GM19238 (cell line): Measurements from ENCODE around the gene HOXD8.

Experiments
- DNase-seq: peaks from one replicate; pipeline ENCODE4 v3.0.0; 2011; ENCODE audit warnings: low spot score; ENCODE audit not compliant: insufficient read length

The HOXD8 gene

GRCh38 chr2:176146101-176146500, 16.6 kb downstream of the HOXD8 start:
- DNase-seq: no peak

GRCh38 chr2:176146645-176147044, 17.1 kb downstream of the HOXD8 start:
- no peak for DNase-seq

DNA sequence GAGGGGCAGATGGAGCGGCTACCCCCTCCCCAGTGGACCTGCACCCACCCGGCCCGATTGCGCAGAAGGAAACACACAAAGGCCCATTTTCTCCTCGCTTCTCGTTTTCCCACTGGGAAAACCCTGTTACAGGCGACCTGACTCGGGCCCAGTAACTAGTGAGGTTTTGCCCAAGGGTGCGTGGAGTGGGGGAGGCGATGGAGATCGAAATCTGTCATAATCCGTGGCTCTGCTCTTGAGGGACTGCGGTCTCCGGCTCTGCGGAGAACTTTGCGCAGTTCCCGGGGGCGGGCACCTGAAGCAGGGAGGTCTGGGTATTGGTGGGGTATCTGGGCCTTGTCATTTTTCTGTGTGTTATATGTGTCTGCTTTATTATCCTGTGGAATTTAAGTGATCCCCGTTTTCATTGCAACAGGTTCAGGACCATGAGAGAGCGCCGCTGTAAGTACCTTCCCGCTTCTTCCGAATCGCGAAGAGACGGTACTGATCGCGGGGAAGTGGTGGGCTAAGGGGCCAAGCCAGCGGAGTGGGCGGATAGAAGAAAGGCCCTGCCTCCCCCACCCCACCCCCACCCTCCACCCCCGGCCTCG, 17.8 kb downstream of the HOXD8 start:
- DNase-seq: no peak

DNA sequence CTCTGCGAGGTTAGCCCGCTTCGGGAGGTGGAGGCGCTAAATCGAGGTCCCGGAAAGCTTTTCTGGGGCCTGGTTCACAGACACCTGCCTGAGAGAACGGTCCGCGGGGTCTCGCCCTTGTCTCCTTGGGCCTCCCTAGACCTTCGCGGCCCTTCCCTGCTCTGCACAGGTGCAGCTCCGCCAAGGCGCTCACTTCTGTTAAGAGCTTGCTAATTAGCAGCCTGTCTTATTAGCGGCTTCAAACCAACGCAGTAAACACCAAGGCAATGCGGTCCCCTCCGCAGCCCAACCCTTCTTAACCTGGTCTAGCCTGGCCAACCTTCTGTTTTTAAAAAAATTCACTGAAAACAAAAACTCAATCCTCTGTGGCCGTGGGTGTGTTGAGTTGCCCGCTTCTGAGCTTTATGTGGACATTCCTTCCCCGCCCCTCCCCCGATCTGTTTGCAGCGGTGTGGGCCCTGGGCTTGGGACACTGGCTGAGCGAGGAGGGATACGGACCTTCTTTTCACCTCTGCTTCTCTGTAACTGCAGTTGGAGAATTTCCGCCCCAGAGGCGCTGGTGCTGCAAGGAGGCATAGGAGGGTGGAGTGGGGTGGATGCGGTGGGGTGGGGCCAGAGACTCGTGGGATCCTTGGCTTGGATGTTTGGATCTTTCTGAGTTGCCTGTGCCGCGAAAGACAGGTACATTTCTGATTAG, 18.4 kb downstream of the HOXD8 start:
- no peak for DNase-seq

- no peak for DNase-seq
Observed at GRCh38 chr2:176148751-176149421, 19.4 kb downstream of the HOXD8 start.

- DNase-seq: no peak
Observed at GRCh38 chr2:176149481-176149938, 20.0 kb downstream of the HOXD8 start.

DNA sequence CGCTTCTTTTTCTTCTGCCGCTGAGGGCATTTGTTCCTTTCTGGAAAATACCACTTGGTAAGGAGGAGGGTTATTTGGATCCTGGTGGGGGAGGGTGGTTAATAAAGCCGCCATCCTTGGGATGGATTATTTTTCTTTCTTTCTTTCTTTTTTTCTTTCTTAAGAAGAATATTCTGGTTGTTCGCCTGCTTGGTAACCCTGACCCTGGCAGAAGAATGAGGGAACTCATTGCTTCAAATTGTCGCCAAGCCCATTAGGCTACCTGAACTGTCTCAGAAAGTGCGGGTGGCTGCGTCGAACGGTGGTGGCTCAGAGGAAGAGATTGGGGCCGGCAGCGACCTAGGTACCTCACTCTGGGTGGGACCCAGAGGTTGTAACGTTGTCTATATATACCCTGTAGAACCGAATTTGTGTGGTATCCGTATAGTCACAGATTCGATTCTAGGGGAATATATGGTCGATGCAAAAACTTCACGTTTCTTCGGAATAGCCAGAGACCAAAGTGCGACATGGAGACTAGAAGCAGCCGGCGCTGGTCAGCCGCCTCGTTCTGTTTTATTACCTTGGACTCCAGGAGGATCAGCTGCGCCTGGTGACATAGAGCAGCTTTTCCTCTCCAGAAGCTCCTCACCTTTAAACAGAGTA, 20.6 kb downstream of the HOXD8 start:
- no peak for DNase-seq

DNA sequence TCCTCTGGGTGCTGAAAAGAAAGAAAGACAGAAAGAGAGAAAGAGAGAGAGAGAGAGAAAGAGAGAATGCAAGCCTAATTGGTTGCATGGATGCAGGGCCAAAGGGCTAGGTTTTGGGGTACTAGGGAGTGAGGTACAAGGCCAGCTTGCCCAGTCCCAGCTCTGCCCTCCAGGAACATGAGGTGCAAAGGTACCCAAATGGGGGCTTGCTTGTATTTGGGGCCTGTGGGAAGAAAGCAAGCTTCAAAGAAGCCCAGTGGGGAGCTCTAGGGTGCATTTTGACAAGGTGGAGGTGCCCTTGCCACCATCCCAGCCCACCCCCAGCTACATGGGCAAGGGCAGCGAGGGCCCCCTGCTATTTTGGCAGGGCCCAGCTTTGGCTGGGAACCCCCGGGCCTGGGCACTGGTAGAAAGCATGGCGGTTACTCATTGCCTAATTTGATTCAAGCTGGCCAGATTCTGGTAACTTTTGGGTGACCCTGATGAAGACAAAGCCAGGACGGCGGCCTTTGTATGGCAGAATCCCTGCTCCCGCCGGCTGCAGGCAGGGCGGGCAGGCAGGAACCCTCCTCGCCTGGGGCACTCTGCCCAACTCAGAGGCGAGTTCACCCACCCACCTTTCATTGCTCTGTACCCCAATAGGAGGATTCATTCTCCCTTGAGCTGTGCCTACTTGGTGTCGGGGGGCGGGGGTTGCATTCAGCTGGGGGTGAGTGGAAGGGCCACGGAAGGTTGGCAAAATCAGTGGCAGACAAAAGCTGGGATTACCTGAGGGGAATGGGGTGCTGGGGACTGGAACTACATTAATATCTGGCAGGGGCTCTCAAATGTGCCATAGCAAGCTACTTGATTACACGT, 21.3 kb downstream of the HOXD8 start:
- DNase-seq: no peak

DNA sequence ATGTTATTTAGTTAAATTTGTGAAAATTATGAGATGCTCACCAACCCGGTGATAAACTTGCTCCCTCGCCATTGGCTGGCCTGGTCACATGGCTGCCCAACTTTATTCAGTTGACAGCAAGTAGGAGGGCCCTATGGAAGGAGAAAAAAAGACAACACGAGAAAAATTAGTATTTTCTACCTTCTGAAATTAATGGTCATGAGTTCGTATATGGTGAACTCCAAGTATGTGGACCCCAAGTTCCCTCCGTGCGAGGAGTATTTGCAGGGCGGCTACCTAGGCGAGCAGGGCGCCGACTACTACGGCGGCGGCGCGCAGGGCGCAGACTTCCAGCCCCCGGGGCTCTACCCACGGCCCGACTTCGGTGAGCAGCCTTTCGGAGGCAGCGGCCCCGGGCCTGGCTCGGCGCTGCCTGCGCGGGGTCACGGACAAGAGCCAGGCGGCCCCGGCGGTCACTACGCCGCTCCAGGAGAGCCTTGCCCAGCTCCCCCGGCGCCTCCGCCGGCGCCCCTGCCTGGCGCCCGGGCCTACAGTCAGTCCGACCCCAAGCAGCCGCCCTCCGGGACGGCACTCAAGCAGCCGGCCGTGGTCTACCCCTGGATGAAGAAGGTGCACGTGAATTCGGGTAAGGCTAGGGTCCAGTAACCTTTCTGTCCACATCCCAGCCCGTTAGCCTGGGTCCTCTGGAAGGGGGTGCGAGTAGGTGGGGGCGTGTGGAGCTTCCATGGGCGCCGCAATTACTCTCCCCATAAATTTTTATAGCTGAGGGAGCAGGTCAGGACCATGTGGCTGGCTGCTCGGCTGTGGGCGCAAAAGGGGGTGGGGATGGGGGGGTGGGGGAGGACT, 22.2 kb downstream of the HOXD8 start, which contains the start of gene HOXD4:
TSS of gene HOXD4 (plus strand) at position 109 of the 846 bp plus-strand sequence. CDS start at position 193, 84 bp downstream.
- no peak for DNase-seq

- DNase-seq: no peak
Observed at GRCh38 chr2:176152350-176153181, 23.1 kb downstream of the HOXD8 start.

DNA sequence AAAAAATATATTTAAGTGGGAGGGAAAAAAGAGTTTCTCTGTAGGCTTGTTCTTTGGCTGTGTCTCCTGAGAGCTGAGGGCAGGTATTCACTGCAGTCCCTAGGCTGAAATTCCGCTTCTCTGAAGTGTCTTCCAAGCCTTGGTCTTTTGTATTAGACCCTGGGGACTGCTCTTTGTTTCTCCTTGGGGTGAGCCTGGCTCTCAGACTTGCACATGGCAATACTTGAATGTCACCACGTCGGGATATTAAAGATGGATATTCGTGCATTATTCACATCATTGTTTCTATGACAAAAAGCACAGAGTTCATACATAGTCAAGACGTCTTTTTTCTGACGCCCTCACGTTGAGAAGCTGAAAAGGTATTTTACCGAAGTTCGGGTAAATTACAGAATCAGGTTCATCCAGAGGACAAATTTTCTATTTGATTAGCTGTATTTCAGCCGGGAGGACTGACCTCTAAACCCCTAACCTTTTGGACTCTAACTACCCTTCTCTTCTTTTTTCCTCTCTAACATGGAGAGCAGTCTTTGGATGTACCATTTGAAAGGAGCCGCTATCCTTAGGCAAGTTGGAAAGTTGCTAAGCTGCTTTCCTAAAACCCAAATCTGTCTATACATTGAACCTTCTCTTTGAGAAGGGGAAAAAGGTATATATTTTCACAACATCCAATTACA, 25.2 kb downstream of the HOXD8 start:
- no peak for DNase-seq

GRCh38 chr2:176155356-176156044, 26.0 kb downstream of the HOXD8 start:
- DNase-seq: no peak

- no peak for DNase-seq
Observed at GRCh38 chr2:176156301-176156806, 26.8 kb downstream of the HOXD8 start.

- no peak for DNase-seq
Observed at GRCh38 chr2:176156807-176157498, 27.4 kb downstream of the HOXD8 start, which contains the start of gene HOXD3. Gene HOXD3, plus strand, starts transcription at chr2:176157307. Its CDS starts 11,808 bp downstream, at chr2:176169115.

GRCh38 chr2:176157499-176158185, 28.1 kb downstream of the HOXD8 start:
- DNase-seq: no peak

- DNase-seq: no peak
Observed at GRCh38 chr2:176158186-176158591, 28.7 kb downstream of the HOXD8 start.
